ENCODE measurements around the gene CNOT10.
"Not testable (repeated sequence)": the region's sequence is repeated elsewhere in the genome, so short reads cannot be mapped to it uniquely, and the experiment has no call there.

CNOT10 gene

GRCh38 chr3:32778389-32778788 is 93.4 kb downstream of the CNOT10 start:
- DNase-seq: no peak

- DNase-seq: no peak
Measured at GRCh38 chr3:32780071-32780734, 95.2 kb downstream of the CNOT10 start.

- DNase-seq: no peak
Measured at GRCh38 chr3:32780735-32781210, 95.8 kb downstream of the CNOT10 start.

GRCh38 chr3:32781211-32781968 is 96.4 kb downstream of the CNOT10 start:
- peak; percentile 14 for DNase-seq

GRCh38 chr3:32781969-32782270 is 96.9 kb downstream of the CNOT10 start:
- DNase-seq: not testable (repeated sequence)

- DNase-seq: no peak
Measured at GRCh38 chr3:32782407-32782806, 97.4 kb downstream of the CNOT10 start.

- DNase-seq: no peak
Measured at GRCh38 chr3:32791833-32792232, 106.8 kb downstream of the CNOT10 start.

- DNase-seq: no peak
Measured at GRCh38 chr3:32794487-32795308, 109.7 kb downstream of the CNOT10 start.

- not testable (repeated sequence) for DNase-seq
Measured at GRCh38 chr3:32796384-32796950, 111.5 kb downstream of the CNOT10 start.

GRCh38 chr3:32797776-32798175 is 112.8 kb downstream of the CNOT10 start:
- DNase-seq: no peak

GRCh38 chr3:32801440-32801839 is 116.5 kb downstream of the CNOT10 start:
- not testable (repeated sequence) for DNase-seq

GRCh38 chr3:32813180-32813579 is 128.2 kb downstream of the CNOT10 start:
- no peak for DNase-seq

GRCh38 chr3:32814361-32814760 is 129.4 kb downstream of the CNOT10 start:
- DNase-seq: no peak

- no peak for DNase-seq
Measured at GRCh38 chr3:32815841-32816438, 131.0 kb downstream of the CNOT10 start.

GRCh38 chr3:32816439-32817256 is 131.7 kb downstream of the CNOT10 start:
- DNase-seq: no peak

GRCh38 chr3:32817257-32817557 is 132.2 kb downstream of the CNOT10 start:
- no peak for DNase-seq

GRCh38 chr3:32817558-32818228 is 132.7 kb downstream of the CNOT10 start, which contains the start of gene TRIM71:
TRIM71 (plus strand) TSS chr3:32817997; CDS start chr3:32818081, 84 bp downstream.
- no peak for DNase-seq

GRCh38 chr3:32818229-32818969 is 133.4 kb downstream of the CNOT10 start:
- DNase-seq: no peak

GRCh38 chr3:32818970-32819511 is 134.1 kb downstream of the CNOT10 start:
- DNase-seq: no peak

Data from COR-L47 (cell line).